T-helper 2 cell treated with Interferon-gamma antibody and Interleukin-4, amounts not matched to agents 5 μg/mL and 100 μg/mL, for 36 hours (primary cell): ENCODE data around the gene ALDH16A1.
"Not testable (repeated sequence)": the region's sequence is repeated elsewhere in the genome, so short reads cannot be mapped to it uniquely, and the experiment has no call there.

ENCODE experiments used
- DNase-seq: peaks from one replicate; pipeline ENCODE4 v3.0.0; 2021; ENCODE audit warnings: low spot score
- H3K27ac Mint-ChIP-seq: one replicate; pipeline ENCODE4 v1.8.0; 2021; ENCODE audit warnings: mild to moderate bottlenecking, mixed read lengths
- H3K27me3 Mint-ChIP-seq: one replicate; pipeline ENCODE4 v1.8.0; 2021; ENCODE audit warnings: low read depth, mixed read lengths
- H3K36me3 Mint-ChIP-seq: one replicate; pipeline ENCODE4 v1.8.0; 2021; ENCODE audit warnings: low read depth, mixed read lengths
- H3K4me1 Mint-ChIP-seq: one replicate; pipeline ENCODE4 v1.8.0; 2021; ENCODE audit warnings: low read depth, mixed read lengths
- H3K4me3 Mint-ChIP-seq: one replicate; pipeline ENCODE4 v1.8.0; 2022; ENCODE audit warnings: mild to moderate bottlenecking, moderate library complexity, mixed read lengths
- H3K9me3 Mint-ChIP-seq: one replicate; pipeline ENCODE4 v1.8.0; 2021; ENCODE audit warnings: mixed read lengths

ALDH16A1 gene

DNA sequence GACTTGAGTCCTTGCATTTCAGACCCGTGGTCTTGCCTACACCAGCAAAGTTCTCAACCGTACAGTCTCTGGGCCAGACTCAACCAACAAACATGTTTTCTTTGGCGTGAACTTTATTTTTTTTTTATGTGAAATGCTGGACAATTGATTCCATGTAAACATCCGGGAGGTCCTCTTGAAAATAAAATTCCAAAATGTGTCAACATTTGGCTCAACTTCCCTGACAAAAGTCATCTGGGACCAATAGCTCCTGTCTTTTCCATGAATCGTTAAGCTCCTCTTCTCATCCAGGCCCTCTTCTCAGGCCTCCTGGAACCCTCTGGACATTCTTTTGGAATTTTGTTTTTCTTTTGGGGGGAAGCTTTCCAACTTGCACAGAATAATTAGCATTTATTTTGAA, 2.7 kb downstream of the ALDH16A1 start:
- peaks cover 28% of the 10 kb centered on the region for H3K4me1 Mint-ChIP-seq
- no peak for DNase-seq
- H3K27me3 Mint-ChIP-seq = no peaks in the 10 kb centered on the region
- H3K36me3 Mint-ChIP-seq = peaks cover 32% of the 10 kb centered on the region
- H3K9me3 Mint-ChIP-seq = no peaks in the 10 kb centered on the region
- H3K4me3 Mint-ChIP-seq = peak overlapping the region; percentile 34
- peak overlapping the region; percentile 63 for H3K27ac Mint-ChIP-seq

DNA sequence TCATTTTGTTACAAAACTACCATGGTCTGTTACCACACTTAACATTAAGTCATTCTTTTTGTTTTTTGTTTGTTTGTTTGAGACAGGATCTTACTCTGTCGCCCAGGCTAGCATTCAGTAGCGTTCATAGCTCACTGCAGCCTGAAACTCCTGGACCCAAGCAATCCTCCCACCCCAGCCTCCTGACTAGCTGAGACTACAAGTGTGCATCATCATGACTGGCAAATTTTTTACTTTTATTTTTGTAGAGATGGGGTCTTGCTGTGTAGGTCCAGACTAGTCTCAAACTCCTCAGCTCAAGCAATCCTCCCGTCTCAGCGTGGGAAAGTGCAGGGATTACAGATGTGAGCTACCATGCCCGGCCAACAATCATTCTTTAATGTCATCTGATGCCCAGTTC, 3.3 kb downstream of the ALDH16A1 start:
- Mint-ChIP-seq H3K27ac (peak overlapping the region; percentile 63), H3K4me3 (peak overlapping the region; percentile 34), H3K27me3 (no peaks in the 10 kb centered on the region), H3K9me3 (no peaks in the 10 kb centered on the region), H3K36me3 (peaks cover 30% of the 10 kb centered on the region), H3K4me1 (peaks cover 28% of the 10 kb centered on the region)
- DNase-seq = no peak

DNA sequence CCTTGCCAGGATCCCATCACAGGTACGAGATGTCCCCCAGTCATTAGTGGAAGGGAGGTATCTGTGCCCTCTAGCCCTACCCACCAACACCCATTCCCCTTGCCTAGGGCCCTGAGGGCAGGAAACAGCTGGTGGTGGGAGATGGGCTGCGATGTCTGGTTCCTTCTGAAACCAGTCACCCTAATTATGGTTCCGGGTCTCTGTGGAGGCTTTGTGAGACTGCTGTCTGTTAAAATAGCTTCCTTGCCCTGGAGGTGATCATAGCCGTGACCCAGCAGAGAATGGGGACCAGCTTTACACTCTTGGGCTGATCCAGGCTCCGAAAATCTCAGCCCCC, 5.5 kb downstream of the ALDH16A1 start:
- peaks cover 16% of the 10 kb centered on the region for H3K4me1 Mint-ChIP-seq
- no peak overlapping the region for H3K4me3 Mint-ChIP-seq
- H3K27ac Mint-ChIP-seq = no peak overlapping the region
- H3K9me3 Mint-ChIP-seq = no peaks in the 10 kb centered on the region
- no peak for DNase-seq
- H3K27me3 Mint-ChIP-seq = no peaks in the 10 kb centered on the region
- H3K36me3 Mint-ChIP-seq = peaks cover 26% of the 10 kb centered on the region

DNA sequence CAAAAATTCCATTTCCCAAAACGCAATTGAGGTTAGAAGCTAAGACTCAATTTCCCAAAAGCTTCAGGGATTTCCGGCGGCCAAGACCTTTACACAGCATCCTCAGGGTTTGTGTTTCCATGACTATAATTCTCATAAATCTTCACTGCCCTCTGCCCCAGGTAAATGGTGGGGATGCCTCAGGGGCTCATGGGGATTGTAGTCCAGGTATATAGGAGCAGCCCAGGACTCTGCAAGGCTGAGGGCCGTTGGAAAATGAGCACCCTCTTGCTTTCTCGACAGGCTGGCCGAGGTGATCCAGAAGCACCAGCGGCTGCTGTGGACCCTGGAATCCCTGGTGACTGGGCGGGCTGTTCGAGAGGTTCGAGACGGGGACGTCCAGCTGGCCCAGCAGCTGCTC, 6.4 kb downstream of the ALDH16A1 start:
- no peak overlapping the region for H3K27ac Mint-ChIP-seq
- H3K36me3 Mint-ChIP-seq = peaks cover 26% of the 10 kb centered on the region
- no peaks in the 10 kb centered on the region for H3K9me3 Mint-ChIP-seq
- H3K4me3 Mint-ChIP-seq = no peak overlapping the region
- no peak for DNase-seq
- no peaks in the 10 kb centered on the region for H3K27me3 Mint-ChIP-seq
- peaks cover 13% of the 10 kb centered on the region for H3K4me1 Mint-ChIP-seq

DNA sequence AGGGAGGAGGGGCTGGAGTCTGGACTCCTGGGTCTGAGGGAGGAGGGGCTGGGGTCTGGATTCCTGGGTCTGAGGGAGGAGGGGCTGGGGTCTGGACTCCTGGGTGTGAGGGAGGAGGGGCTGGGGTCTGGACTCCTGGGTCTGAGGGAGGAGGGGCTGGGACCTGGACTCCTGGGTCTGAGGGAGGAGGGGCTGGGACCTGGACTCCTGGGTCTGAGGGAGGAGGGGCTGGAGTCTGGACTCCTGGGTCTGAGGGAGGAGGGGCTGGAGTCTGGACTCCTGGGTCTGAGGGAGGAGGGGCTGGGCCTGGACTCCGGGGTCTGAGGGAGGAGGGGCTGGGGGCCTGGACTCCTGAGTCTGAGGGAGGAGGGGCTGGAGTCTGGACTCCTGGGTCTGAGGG, 8.1 kb downstream of the ALDH16A1 start:
- H3K9me3 Mint-ChIP-seq, H3K27ac Mint-ChIP-seq, H3K4me1 Mint-ChIP-seq, DNase-seq, H3K4me3 Mint-ChIP-seq, H3K27me3 Mint-ChIP-seq: not testable (repeated sequence)
- peaks cover 29% of the 10 kb centered on the region for H3K36me3 Mint-ChIP-seq

DNA sequence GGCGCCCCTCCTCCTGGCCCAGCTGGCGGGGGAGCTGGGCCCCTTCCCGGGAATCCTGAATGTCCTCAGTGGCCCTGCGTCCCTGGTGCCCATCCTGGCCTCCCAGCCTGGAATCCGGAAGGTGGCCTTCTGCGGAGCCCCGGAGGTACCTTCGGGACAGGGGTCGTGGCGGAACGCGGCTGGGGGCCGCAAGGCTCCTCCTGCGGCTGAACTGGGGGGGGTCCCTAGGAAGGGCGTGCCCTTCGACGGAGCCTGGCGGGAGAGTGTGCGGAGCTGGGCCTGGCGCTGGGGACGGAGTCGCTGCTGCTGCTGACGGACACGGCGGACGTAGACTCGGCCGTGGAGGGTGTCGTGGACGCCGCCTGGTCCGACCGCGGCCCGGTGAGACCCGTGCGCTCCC, 8.6 kb downstream of the ALDH16A1 start:
- Mint-ChIP-seq H3K27me3 (no peaks in the 10 kb centered on the region), H3K4me1 (peaks cover 9% of the 10 kb centered on the region), H3K27ac (no peak overlapping the region), H3K36me3 (peaks cover 25% of the 10 kb centered on the region), H3K9me3 (no peaks in the 10 kb centered on the region), H3K4me3 (no peak overlapping the region)
- DNase-seq = no peak

DNA sequence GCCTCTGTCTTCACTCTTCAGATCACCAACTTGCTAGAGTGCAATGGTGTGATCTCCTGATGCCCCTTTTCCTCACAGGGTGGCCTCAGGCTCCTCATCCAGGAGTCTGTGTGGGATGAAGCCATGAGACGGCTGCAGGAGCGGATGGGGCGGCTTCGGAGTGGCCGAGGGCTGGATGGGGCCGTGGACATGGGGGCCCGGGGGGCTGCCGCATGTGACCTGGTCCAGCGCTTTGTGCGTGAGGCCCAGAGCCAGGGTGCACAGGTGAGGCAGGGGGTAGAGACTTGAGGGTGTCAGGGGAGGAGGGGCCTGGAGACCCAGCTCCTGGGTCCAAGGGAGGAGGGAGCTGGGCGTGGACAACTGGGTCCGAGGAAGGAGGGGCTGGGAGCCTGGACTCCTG, 9.5 kb downstream of the ALDH16A1 start:
- Mint-ChIP-seq H3K4me1 (peaks cover 7% of the 10 kb centered on the region), H3K9me3 (no peaks in the 10 kb centered on the region), H3K27ac (no peak overlapping the region), H3K4me3 (no peak overlapping the region), H3K27me3 (no peaks in the 10 kb centered on the region), H3K36me3 (peaks cover 21% of the 10 kb centered on the region)
- no peak for DNase-seq

DNA sequence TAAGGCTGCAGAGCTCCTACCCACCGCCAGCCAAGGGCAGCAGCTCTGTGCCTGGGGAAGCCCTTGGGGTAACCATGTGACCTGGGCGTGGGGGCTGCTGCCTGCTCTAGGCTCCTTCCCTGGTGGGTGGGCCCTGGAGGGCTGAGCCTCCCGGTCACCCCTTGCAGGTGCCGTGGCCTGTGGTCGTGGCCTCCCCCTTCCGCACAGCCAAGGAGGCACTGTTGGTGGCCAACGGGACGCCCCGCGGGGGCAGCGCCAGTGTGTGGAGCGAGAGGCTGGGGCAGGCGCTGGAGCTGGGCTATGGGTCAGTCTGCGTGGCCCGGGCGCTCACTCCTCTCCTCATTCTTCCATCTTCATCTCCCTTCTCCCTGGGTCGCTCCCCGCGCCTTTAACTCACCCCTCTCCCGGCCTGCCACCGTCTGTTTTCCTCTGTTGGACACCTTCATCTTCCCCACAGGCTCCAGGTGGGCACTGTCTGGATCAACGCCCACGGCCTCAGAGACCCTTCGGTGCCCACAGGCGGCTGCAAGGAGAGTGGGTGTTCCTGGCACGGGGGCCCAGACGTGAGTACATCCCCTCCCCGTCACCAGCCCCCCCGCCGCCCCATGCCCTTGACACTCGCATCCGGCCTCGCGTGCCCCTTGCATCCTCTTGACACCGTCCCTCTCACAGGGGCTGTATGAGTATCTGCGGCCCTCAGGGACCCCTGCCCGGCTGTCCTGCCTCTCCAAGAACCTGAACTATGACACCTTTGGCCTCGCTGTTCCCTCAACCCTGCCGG, 11.1 kb downstream of the ALDH16A1 start:
- no peaks in the 10 kb centered on the region for H3K9me3 Mint-ChIP-seq
- H3K4me3 Mint-ChIP-seq = no peak overlapping the region
- H3K36me3 Mint-ChIP-seq = peaks cover 25% of the 10 kb centered on the region
- H3K27me3 Mint-ChIP-seq = no peaks in the 10 kb centered on the region
- H3K4me1 Mint-ChIP-seq = peaks cover 4% of the 10 kb centered on the region
- no peak overlapping the region for H3K27ac Mint-ChIP-seq
- no peak for DNase-seq

DNA sequence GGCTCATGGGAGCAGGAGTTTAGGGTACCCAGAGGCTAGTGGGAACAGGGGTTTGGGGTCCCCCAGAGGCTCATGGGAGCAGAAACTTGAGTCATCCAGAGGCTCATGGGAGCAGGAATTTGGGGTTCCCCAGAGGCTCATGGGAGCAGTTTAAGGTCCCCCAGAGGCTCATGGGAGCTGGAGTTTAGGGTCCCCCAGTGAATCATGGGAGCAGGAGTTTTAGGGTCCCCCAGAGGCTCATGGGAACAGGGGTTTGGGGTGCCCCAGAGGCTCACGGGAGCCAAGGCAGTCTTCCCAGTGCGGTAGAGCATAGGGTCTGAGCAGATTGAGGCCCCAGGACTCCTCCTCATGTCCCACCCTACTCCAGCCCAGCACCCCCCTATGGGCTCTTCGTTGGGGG, 12.3 kb downstream of the ALDH16A1 start:
- Mint-ChIP-seq H3K27me3 (no peaks in the 10 kb centered on the region), H3K4me1 (peaks cover 12% of the 10 kb centered on the region), H3K27ac (peak overlapping the region; percentile 20), H3K9me3 (no peaks in the 10 kb centered on the region), H3K4me3 (no peak overlapping the region), H3K36me3 (peaks cover 18% of the 10 kb centered on the region)
- DNase-seq = no peak

DNA sequence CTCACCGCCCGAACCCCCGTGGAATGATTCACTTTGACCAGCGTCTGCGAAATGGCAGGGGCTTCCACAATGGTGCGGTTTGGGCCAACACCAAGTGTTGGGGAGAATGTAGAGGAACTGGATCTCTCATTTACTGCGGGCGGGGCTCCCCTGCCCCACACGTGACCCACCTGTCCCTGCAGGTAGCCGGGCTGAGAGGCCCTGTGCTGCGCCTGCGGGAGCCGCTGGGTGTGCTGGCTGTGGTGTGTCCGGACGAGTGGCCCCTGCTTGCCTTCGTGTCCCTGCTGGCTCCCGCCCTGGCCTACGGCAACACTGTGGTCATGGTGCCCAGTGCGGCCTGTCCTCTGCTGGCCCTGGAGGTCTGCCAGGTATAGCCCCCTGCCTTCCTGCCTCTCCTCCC, 15.2 kb downstream of the ALDH16A1 start:
- Mint-ChIP-seq H3K9me3 (no peaks in the 10 kb centered on the region), H3K27ac (peak overlapping the region; percentile 100), H3K36me3 (peaks cover 16% of the 10 kb centered on the region), H3K4me3 (peak overlapping the region; percentile 90), H3K27me3 (no peaks in the 10 kb centered on the region), H3K4me1 (peaks cover 32% of the 10 kb centered on the region)
- no peak for DNase-seq

DNA sequence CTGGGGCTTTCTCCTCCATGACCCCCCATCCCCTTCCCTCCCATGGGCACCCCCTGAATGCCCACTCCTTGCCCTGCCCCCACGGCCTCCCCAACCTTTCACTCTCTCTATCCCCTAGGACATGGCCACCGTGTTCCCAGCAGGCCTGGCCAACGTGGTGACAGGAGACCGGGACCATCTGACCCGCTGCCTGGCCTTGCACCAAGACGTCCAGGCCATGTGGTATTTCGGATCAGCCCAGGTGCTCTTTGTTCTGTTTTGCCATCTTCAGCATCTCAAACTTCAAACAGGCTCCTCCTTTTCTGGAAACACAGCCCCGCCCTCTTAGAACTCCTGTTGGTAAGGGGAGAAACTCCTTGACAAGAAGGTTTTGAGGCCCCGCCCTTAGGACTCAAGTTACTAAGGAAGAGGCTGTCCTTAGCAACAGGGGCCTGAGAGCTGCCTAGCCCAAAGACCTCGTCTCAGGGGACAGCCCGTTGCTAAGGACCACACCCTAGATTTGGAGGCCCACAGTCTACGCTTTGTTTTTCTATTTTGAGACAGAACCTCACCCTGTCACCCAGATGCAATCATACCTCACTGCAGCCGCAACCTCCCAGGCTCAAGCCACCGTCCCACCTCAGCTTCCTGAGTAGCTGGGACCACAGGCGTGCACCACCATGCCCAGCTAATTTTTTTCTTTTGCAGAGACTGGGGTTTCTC, 15.9 kb downstream of the ALDH16A1 start:
- H3K9me3 Mint-ChIP-seq = no peaks in the 10 kb centered on the region
- peak overlapping the region; percentile 100 for H3K27ac Mint-ChIP-seq
- H3K4me3 Mint-ChIP-seq = peak overlapping the region; percentile 90
- H3K4me1 Mint-ChIP-seq = peaks cover 36% of the 10 kb centered on the region
- H3K27me3 Mint-ChIP-seq = no peaks in the 10 kb centered on the region
- peaks cover 16% of the 10 kb centered on the region for H3K36me3 Mint-ChIP-seq
- DNase-seq = peak; percentile 89

DNA sequence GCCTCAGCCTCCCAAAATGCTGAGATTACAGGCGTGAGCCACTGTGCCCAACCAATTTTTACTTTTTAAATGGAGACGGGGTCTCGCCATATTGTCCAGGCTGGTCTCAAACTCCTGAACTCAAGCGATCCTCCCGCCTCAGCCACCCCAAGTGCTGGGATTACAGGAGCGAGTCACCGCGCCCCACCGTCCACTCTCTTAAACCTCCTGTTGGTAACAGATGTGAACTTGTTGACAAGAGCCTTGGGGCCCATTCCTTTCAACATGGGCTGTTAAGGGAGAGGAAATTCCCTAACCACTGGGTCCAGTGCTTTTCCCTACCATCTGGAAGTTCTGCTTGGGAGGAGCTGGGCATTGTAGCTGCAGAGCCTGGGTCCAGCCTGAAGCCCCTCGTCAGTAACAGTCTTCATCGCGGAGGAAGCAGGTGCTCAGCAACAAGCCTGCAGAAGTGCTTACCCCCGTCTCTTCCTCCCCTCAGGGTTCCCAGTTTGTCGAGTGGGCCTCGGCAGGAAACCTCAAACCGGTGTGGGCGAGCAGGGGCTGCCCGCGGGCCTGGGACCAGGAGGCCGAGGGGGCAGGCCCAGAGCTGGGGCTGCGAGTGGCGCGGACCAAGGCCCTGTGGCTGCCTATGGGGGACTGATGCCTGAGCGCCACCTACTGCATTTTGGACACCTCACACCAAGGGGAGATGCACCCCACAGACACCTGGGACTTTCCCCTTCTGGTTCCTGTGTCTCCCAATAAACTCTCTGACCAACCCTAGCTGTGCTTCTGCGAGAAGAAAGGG, 17.0 kb downstream of the ALDH16A1 start:
- peak; percentile 90 for DNase-seq
- no peaks in the 10 kb centered on the region for H3K27me3 Mint-ChIP-seq
- peaks cover 19% of the 10 kb centered on the region for H3K36me3 Mint-ChIP-seq
- H3K4me3 Mint-ChIP-seq = peak overlapping the region; percentile 63
- no peaks in the 10 kb centered on the region for H3K9me3 Mint-ChIP-seq
- H3K4me1 Mint-ChIP-seq = peaks cover 36% of the 10 kb centered on the region
- H3K27ac Mint-ChIP-seq = peak overlapping the region; percentile 100

DNA sequence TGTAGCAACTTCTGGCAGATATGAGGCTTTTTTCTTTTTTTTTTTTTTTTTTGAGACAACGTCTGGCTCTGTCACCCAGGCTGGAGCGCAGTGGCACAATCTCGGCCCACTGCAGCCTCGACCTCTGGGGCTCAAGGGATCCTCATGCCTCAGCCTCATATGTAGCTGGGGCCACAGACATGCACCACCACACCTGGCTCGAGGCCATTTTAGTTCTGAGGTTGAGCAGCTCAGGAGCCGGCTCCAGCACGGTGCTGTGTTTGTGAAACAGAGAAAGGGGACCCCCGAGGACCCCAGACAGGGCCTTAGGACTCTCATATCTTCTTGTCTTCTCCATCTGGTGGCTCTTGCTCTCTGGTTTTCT, 17.6 kb downstream of the ALDH16A1 start:
- Mint-ChIP-seq H3K27me3 (no peaks in the 10 kb centered on the region), H3K9me3 (no peaks in the 10 kb centered on the region), H3K36me3 (peaks cover 21% of the 10 kb centered on the region), H3K4me1 (peaks cover 38% of the 10 kb centered on the region), H3K4me3 (peak overlapping the region; percentile 63), H3K27ac (peak overlapping the region; percentile 100)
- DNase-seq = no peak

DNA sequence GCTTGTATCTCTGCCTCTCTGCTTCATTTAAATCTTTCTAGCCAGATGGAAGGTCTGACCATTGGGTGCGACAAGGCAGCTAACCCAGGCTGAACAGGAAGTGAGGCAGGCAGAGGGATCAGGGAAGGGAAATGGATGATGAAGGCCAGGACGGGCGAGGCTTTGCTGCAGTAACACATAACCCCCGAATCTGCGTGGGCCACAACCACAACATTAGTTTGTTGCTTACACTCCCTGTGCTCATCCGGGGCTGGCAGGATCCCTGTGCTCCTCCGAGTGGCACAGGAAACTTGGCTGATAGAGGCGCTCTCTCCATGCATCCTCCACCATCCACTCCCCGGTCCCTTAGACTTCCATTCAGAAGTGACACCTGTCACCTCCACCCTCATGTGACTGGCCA, 19.9 kb downstream of the ALDH16A1 start:
- Mint-ChIP-seq H3K27ac (peak overlapping the region; percentile 91), H3K27me3 (no peaks in the 10 kb centered on the region), H3K4me1 (peaks cover 44% of the 10 kb centered on the region), H3K36me3 (peaks cover 36% of the 10 kb centered on the region), H3K9me3 (no peaks in the 10 kb centered on the region), H3K4me3 (peak overlapping the region; percentile 99)
- no peak for DNase-seq
